Gastrocnemius medialis (tissue), 4 donors: ENCODE data around the gene APOBEC3C.

Experiments
- CTCF ChIP-seq, 5 experiments: fragments of 450-650 bp in 3 of 5; fragments of 200-600 bp in 2 of 5; sonication (generic) in 2 of 5; IDR thresholded peaks in 4 of 5; conservative IDR thresholded peaks in 1 of 5; 1 replicate in 4 of 5; 2 replicates in 1 of 5; pipeline ENCODE4 v1.5.1; 2016 to 2019; ENCODE audit warnings: antibody characterized with exemption in 5 of 5, mild to moderate bottlenecking in 3 of 5, moderate library complexity in 3 of 5
- POLR2A ChIP-seq, 2 donors: fragments of 450-650 bp; IDR thresholded peaks; one replicate each; pipeline ENCODE4 v1.6.1; 2017; ENCODE audit warnings: antibody characterized with exemption in 2 of 2, mild to moderate bottlenecking in 2 of 2, moderate library complexity in 2 of 2

DNA sequence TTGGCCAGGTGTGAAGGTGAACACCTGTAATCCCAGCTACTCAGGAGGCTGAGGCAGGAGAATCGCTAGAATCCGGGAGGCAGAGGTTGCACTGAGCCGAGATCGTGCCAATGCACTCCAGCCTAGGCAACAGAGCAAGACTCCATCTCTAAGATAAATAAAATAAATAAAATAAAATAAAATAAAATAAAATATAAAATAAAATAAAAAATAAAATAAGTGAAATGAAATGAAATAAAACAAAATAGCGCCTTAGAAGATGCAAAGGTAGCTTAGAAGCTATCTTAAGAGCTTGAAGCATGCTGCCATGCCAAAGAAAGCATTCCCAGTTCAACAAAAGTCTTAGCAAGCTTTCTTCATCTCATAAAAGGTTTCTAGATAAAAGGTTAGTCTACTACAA lies 6.9 kb upstream of the APOBEC3C start:
- TF ChIP-seq CTCF (IDR thresholded peaks at IDR 0.05 in 4 of 5, conservative IDR thresholded peaks at IDR 0.05 in 1 of 5) (no peak), POLR2A (IDR thresholded peaks at IDR 0.05) (no peak)
